GM21381 (cell line): ENCODE data around the gene RIMBP3B.
"Not testable (repeated sequence)": the region's sequence is repeated elsewhere in the genome, so short reads cannot be mapped to it uniquely, and the experiment has no call there.

Experiments used
- ATAC-seq: cut with Tn5 transposase; IDR thresholded peaks from one replicate; pipeline ENCODE4 v1.9.1; 2021; ENCODE audit warnings: mild to moderate bottlenecking, moderate library complexity; ENCODE audit not compliant: unreplicated experiment

Gene RIMBP3B

GRCh38 chr22:21383701-21384467, at the start of gene RIMBP3B:
Gene RIMBP3B, plus strand, starts transcription at chr22:21383751. Its CDS starts 108 bp downstream, at chr22:21383859.
- peak; percentile 75 for ATAC-seq

GRCh38 chr22:21357527-21357926, 26.0 kb upstream of the RIMBP3B start:
- not testable (repeated sequence) for ATAC-seq

GRCh38 chr22:21360525-21360924, 23.0 kb upstream of the RIMBP3B start:
- not testable (repeated sequence) for ATAC-seq

- not testable (repeated sequence) for ATAC-seq
Observed at GRCh38 chr22:21362473-21362872, 21.1 kb upstream of the RIMBP3B start.

- ATAC-seq: not testable (repeated sequence)
Observed at GRCh38 chr22:21363061-21363460, 20.5 kb upstream of the RIMBP3B start.

GRCh38 chr22:21363803-21364202, 19.7 kb upstream of the RIMBP3B start:
- not testable (repeated sequence) for ATAC-seq

GRCh38 chr22:21364362-21364761, 19.2 kb upstream of the RIMBP3B start:
- not testable (repeated sequence) for ATAC-seq

GRCh38 chr22:21365337-21365736, 18.2 kb upstream of the RIMBP3B start:
- not testable (repeated sequence) for ATAC-seq

GRCh38 chr22:21368603-21369310, 14.8 kb upstream of the RIMBP3B start:
- not testable (repeated sequence) for ATAC-seq

- ATAC-seq: not testable (repeated sequence)
Observed at GRCh38 chr22:21375880-21376279, 7.7 kb upstream of the RIMBP3B start.

GRCh38 chr22:21384468-21385357, 1.2 kb downstream of the RIMBP3B start:
- ATAC-seq: peak; percentile 39

- ATAC-seq: not testable (repeated sequence)
Observed at GRCh38 chr22:21389480-21389879, 5.9 kb downstream of the RIMBP3B start.

- ATAC-seq: not testable (repeated sequence)
Observed at GRCh38 chr22:21390013-21390412, 6.5 kb downstream of the RIMBP3B start.

GRCh38 chr22:21394613-21395012, 11.1 kb downstream of the RIMBP3B start:
- not testable (repeated sequence) for ATAC-seq

GRCh38 chr22:21401197-21401969, 17.8 kb downstream of the RIMBP3B start:
- ATAC-seq: not testable (repeated sequence)

- not testable (repeated sequence) for ATAC-seq
Observed at GRCh38 chr22:21402763-21403314, 19.3 kb downstream of the RIMBP3B start.

GRCh38 chr22:21407139-21407538, 23.6 kb downstream of the RIMBP3B start:
- not testable (repeated sequence) for ATAC-seq

GRCh38 chr22:21407792-21408191, 24.2 kb downstream of the RIMBP3B start:
- not testable (repeated sequence) for ATAC-seq

- not testable (repeated sequence) for ATAC-seq
Observed at GRCh38 chr22:21416375-21416774, 32.8 kb downstream of the RIMBP3B start.
